HL-60 (cell line): ENCODE measurements around the gene ATP11B.

Source experiments
- DNase-seq, 2 experiments: peaks; one replicate each; pipeline ENCODE4 v3.0.0-alpha.2; 2010 to 2020; ENCODE audit warnings: low read depth in 1 of 2, low spot score in 1 of 2
- H3K27ac ChIP-seq: fragments of 250-450 bp; sonication (Bioruptor Pico); replicated peaks from 2 replicates; pipeline ENCODE4 v1.5.1; 2020; ENCODE audit warnings: mild to moderate bottlenecking, moderate library complexity
- H3K27me3 ChIP-seq: fragments of 250-450 bp; sonication (Bioruptor Pico); 2 replicates; pipeline ENCODE4 v1.5.1; 2021; ENCODE audit warnings: mild to moderate bottlenecking, moderate library complexity; ENCODE audit not compliant: insufficient read depth, poor library complexity, severe bottlenecking
- H3K4me3 ChIP-seq: replicated peaks from 2 replicates; pipeline ENCODE4 v1.5.1; 2011; ENCODE audit warnings: mild to moderate bottlenecking, control low read depth, low read length; ENCODE audit not compliant: insufficient read depth
- GABPA ChIP-seq: IDR thresholded peaks from 2 replicates; pipeline ENCODE4 v1.6.1; 2012; ENCODE audit warnings: low read depth
- POLR2AphosphoS5 ChIP-seq: IDR thresholded peaks from 2 replicates; pipeline ENCODE4 v1.6.1; 2012; ENCODE audit warnings: low read depth
- SPI1 ChIP-seq: IDR thresholded peaks from 2 replicates; pipeline ENCODE4 v1.6.1; 2012; ENCODE audit warnings: low read depth, mild to moderate bottlenecking, borderline replicate concordance
- TF ChIP-seq, protein P1 (sequence below): IDR thresholded peaks from 2 replicates; pipeline ENCODE4 v1.6.1; 2012; ENCODE audit warnings: low read depth; ENCODE audit not compliant: insufficient replicate concordance
- TF ChIP-seq, protein P2 (sequence below): IDR thresholded peaks from one replicate; pipeline ENCODE4 v1.5.1; 2011; ENCODE audit warnings: low read length, control low read depth, inconsistent platforms; ENCODE audit not compliant: insufficient read depth

The ATP11B gene

DNA sequence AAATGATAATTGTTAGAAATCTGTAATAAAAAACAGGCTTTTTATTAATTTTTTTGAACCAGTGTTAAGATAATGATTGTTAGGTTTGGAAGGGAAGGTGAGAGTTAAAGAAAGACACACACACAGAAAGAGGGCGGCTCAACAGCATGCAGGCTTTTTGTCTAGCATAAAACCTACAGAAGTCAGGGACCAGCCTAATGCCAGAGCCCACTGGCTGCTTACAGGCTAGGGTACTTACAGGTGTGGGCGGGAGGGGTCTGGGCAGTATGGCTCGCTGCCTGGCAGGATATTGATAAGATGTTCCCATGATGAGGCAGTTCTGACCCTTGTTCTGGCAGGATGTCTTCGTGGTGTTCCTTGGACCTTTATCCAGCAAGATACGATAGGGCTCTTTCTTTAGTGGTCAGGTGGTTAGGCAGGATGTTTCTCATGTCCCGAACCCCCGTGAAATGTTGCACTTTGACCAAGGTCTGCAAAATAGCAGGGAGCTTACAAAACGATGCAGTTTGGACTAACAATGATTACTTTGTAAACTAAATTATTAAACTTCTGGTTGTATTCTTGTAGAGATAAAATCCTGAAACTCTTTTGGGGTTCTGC lies 102.3 kb downstream of the ATP11B start:
- TF ChIP-seq, protein P1, sequence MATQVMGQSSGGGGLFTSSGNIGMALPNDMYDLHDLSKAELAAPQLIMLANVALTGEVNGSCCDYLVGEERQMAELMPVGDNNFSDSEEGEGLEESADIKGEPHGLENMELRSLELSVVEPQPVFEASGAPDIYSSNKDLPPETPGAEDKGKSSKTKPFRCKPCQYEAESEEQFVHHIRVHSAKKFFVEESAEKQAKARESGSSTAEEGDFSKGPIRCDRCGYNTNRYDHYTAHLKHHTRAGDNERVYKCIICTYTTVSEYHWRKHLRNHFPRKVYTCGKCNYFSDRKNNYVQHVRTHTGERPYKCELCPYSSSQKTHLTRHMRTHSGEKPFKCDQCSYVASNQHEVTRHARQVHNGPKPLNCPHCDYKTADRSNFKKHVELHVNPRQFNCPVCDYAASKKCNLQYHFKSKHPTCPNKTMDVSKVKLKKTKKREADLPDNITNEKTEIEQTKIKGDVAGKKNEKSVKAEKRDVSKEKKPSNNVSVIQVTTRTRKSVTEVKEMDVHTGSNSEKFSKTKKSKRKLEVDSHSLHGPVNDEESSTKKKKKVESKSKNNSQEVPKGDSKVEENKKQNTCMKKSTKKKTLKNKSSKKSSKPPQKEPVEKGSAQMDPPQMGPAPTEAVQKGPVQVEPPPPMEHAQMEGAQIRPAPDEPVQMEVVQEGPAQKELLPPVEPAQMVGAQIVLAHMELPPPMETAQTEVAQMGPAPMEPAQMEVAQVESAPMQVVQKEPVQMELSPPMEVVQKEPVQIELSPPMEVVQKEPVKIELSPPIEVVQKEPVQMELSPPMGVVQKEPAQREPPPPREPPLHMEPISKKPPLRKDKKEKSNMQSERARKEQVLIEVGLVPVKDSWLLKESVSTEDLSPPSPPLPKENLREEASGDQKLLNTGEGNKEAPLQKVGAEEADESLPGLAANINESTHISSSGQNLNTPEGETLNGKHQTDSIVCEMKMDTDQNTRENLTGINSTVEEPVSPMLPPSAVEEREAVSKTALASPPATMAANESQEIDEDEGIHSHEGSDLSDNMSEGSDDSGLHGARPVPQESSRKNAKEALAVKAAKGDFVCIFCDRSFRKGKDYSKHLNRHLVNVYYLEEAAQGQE: no peak
- no peak for TF ChIP-seq POLR2AphosphoS5
- no peak for TF ChIP-seq GABPA
- no peak for TF ChIP-seq SPI1
- TF ChIP-seq, protein P2, sequence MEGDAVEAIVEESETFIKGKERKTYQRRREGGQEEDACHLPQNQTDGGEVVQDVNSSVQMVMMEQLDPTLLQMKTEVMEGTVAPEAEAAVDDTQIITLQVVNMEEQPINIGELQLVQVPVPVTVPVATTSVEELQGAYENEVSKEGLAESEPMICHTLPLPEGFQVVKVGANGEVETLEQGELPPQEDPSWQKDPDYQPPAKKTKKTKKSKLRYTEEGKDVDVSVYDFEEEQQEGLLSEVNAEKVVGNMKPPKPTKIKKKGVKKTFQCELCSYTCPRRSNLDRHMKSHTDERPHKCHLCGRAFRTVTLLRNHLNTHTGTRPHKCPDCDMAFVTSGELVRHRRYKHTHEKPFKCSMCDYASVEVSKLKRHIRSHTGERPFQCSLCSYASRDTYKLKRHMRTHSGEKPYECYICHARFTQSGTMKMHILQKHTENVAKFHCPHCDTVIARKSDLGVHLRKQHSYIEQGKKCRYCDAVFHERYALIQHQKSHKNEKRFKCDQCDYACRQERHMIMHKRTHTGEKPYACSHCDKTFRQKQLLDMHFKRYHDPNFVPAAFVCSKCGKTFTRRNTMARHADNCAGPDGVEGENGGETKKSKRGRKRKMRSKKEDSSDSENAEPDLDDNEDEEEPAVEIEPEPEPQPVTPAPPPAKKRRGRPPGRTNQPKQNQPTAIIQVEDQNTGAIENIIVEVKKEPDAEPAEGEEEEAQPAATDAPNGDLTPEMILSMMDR: no peak
- Histone ChIP-seq H3K27me3 (no peaks in the 10 kb centered on the region), H3K4me3 (no peak overlapping the region), H3K27ac (no peak overlapping the region)
- no peak for DNase-seq

DNA sequence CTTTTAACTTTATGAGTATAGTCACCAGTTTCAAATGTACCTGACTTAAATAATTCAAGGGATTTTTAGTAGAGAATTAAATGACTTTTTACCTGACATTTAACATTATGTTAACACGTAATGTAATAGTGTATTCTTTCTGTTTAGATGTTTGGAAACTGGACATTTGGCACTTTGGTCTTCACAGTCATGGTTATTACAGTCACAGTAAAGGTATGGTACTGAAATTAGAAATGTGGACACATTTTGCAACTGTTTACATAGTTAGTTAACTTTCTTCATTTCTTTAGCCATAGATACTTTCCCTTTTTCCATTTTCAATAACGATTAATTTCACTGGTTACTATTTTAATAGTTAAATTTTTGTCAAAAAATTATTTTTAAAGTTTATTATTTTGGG lies 103.2 kb downstream of the ATP11B start:
- Histone ChIP-seq H3K27me3 (no peaks in the 10 kb centered on the region), H3K27ac (no peak overlapping the region), H3K4me3 (no peak overlapping the region)
- TF ChIP-seq, protein P1: no peak
- TF ChIP-seq POLR2AphosphoS5 (no peak), SPI1 (no peak), GABPA (no peak)
- DNase-seq: no peak

DNA sequence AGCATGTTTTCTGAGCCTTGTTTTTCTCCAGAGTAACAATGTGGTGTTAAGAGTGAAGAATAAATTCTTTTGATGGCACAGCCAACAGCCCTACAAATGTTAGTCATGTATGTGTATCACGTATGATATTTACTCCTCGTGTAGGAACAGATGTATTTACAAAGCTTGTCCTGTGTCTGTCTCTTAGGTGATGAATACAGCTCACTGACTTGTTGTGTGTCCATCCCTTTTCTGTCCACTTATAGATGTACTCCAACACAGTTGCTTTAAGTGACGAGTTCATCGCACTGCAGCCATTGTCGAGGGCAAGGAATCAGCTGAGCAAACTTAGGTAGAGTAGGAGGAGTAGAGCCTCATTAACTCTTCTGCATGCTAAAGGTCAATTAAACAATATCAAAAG lies 108.9 kb downstream of the ATP11B start:
- H3K4me3 ChIP-seq: no peak overlapping the region
- no peaks in the 10 kb centered on the region for H3K27me3 ChIP-seq
- H3K27ac ChIP-seq: no peak overlapping the region
- no peak for DNase-seq
- TF ChIP-seq POLR2AphosphoS5: no peak
- TF ChIP-seq SPI1: no peak
- TF ChIP-seq, protein P2: no peak
- TF ChIP-seq, protein P1: no peak
- no peak for TF ChIP-seq GABPA

DNA sequence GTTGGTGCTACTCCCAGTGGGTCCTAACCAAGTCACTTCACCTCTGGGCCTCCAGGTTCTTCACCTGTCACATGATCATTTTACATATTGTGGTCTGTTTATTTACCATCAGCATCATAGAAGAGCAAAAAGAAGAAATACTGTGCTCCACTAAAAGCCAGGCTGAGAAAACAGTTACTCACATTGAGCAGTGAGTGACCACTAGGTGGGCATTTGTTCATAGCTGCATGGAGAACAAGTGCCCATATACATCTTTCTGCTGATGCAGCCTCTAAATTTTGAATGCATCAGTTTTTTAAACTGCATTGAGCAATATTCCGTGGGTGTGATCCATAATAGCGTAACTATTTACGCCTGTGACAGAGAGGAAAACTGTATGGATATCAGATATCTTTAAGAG lies 110.9 kb downstream of the ATP11B start:
- TF ChIP-seq GABPA (no peak), POLR2AphosphoS5 (no peak), SPI1 (no peak)
- TF ChIP-seq, protein P1: no peak
- TF ChIP-seq, protein P2: no peak
- H3K27ac ChIP-seq: no peak overlapping the region
- no peak overlapping the region for H3K4me3 ChIP-seq
- H3K27me3 ChIP-seq: no peaks in the 10 kb centered on the region
- no peak for DNase-seq
